ENCODE data around the gene LAMTOR1.

DNA sequence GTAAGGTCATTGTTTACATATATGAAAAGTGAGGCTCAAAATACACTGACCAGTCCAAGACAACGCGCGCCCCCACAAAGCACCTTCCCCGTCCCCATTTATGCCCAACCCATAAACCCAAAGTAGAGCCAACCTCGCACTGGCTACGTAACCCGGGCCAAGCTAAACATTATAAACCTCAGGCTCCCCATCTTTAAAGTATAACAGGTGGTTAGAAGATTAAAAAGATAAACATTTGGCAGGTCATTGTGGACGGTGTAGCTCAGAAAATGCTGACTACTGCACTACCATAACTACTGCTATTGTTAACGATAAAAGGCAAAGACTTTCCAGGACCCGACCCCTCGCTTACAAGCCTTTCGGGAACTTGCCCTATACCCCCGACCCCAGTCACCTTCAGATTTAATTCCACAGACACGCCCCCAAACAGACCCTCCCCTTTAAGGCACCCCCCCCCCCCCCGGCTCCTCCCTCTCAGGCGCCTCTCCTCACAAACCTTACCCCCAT lies 23.2 kb downstream of the LAMTOR1 start:
- TF ChIP-seq, protein P1, sequence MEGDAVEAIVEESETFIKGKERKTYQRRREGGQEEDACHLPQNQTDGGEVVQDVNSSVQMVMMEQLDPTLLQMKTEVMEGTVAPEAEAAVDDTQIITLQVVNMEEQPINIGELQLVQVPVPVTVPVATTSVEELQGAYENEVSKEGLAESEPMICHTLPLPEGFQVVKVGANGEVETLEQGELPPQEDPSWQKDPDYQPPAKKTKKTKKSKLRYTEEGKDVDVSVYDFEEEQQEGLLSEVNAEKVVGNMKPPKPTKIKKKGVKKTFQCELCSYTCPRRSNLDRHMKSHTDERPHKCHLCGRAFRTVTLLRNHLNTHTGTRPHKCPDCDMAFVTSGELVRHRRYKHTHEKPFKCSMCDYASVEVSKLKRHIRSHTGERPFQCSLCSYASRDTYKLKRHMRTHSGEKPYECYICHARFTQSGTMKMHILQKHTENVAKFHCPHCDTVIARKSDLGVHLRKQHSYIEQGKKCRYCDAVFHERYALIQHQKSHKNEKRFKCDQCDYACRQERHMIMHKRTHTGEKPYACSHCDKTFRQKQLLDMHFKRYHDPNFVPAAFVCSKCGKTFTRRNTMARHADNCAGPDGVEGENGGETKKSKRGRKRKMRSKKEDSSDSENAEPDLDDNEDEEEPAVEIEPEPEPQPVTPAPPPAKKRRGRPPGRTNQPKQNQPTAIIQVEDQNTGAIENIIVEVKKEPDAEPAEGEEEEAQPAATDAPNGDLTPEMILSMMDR (IDR thresholded peaks at IDR 0.05; ENCODE audit: borderline replicate concordance, extremely low read depth, low read length, poor library complexity, severe bottlenecking) = no peak
- TF ChIP-seq EZH2 (IDR thresholded peaks at IDR 0.05; ENCODE audit: borderline replicate concordance, low read depth, low read length, severe bottlenecking) = no peak
